Spleen (tissue), 7 donors: ENCODE results near the gene CDH13.

Source experiments
- CTCF ChIP-seq, 11 experiments: fragments of 200-600 bp in 7 of 11; fragments of 450-650 bp in 4 of 11; sonication (generic) in 4 of 11; IDR thresholded peaks in 8 of 11; conservative IDR thresholded peaks in 3 of 11; 1 replicate in 7 of 11; 2 replicates in 4 of 11; pipeline versions ENCODE4 v1.4.0 to v1.8.0; 2016 to 2021; ENCODE audit warnings: antibody characterized with exemption in 11 of 11, inconsistent platforms in 4 of 11, mild to moderate bottlenecking in 1 of 11
- POLR2A ChIP-seq, 3 donors: fragments of 450-650 bp; IDR thresholded peaks; one replicate each; pipeline ENCODE4 v1.5.1; 2017; ENCODE audit warnings: antibody characterized with exemption in 3 of 3, mild to moderate bottlenecking in 1 of 3
- POLR2AphosphoS5 ChIP-seq, 3 donors: sonication (generic); formaldehyde crosslinking; IDR thresholded peaks; one replicate each; pipeline ENCODE4 v1.5.1; 2017; ENCODE audit warnings: antibody characterized with exemption in 3 of 3
- donor health status: DM: no; HTN: no; CAD: no; lungs with moderate emphysema.
- donor health status: DM: no; HTN: no; CAD: no.
- donor health status: DM: no; HTN: no; CAD: no.

- no peak for TF ChIP-seq CTCF (IDR thresholded peaks at IDR 0.05 in 8 of 11, conservative IDR thresholded peaks at IDR 0.05 in 3 of 11)
- TF ChIP-seq POLR2A (IDR thresholded peaks at IDR 0.05) = no peak
- no peak for TF ChIP-seq POLR2AphosphoS5 (IDR thresholded peaks at IDR 0.05)
Measured at GRCh38 chr16:82715160-82715559, 88.4 kb downstream of the CDH13 start.
